ENCODE results near the gene BYSL.
"Not testable (repeated sequence)": the region's sequence is repeated elsewhere in the genome, so short reads cannot be mapped to it uniquely, and the experiment has no call there.

The BYSL gene

DNA sequence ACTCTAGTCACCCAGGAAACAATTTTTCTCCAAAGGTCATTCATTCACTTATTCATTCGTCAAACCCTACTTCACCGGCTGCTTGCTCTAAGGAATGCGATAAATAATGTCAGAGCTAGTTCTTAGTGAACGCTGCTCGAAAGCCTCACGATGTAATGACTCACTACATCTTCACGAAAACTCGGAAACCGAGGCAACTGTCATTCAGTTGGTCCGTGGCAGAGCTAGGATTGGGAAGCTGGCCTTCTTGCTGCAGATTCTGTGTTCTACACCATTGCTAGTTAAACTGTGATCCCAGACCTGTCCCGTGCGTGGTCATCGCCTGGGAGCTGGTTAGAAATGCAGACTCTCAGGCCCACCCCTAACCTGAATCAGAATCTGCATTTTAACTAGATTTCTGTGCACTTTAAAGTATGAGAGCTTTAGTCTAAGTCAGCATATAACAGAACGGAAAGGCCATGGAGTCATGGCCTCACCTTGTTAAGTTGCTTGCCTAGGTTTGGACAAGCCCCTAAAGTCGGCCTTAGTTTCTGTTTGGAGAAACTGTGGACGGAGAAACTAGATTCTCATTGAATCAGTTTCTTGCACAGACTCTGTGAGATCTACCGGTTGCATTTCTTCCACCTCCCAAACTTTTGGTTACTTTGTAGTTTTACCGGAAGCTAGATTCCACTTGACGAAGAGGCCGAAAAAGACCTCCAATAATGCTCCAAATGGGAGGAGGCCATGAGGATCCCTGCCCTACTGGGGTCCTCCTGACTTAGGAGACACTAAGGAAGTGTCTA is 21.0 kb downstream of the BYSL start:
- no peak for DNase-seq (ENCODE audit: low read depth)

DNA sequence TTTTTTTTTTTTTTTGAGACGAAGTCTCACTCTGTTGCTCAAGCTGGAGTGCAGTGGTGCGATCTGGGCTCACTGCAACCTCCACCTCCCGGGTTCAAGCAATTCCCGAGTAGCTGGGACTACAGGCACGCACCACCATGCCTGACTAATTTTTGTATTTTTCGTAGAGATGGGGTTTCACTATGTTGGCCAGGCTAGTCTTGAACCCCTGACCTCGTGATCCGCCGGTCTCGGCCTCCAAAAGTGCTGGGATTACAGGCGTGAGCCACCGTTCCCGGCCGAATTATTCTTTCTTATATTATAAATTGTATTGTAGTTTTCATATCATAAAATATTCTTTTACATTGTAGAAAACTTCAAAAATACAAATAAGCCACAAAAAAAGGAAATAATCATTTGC is 21.6 kb downstream of the BYSL start:
- not testable (repeated sequence) for DNase-seq (ENCODE audit: low read depth)

DNA sequence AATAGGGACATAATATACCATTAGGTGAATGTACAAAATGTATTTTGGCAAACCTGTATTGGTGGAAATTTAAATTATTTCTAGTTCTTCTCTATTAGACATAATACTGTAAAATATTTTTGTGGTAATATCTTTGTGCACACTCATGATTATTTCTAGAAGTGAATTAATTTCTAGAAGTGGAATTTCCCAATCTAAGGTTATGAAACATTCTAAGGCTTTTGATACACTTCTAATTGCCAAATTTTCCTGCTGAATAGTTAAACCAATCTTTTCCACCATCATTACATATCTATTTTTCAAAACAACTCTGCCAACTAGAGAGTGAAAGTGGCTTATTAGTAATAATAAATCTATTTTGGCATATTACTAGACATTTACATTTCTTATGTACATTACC is 22.2 kb downstream of the BYSL start:
- no peak for DNase-seq (ENCODE audit: low read depth)

DNA sequence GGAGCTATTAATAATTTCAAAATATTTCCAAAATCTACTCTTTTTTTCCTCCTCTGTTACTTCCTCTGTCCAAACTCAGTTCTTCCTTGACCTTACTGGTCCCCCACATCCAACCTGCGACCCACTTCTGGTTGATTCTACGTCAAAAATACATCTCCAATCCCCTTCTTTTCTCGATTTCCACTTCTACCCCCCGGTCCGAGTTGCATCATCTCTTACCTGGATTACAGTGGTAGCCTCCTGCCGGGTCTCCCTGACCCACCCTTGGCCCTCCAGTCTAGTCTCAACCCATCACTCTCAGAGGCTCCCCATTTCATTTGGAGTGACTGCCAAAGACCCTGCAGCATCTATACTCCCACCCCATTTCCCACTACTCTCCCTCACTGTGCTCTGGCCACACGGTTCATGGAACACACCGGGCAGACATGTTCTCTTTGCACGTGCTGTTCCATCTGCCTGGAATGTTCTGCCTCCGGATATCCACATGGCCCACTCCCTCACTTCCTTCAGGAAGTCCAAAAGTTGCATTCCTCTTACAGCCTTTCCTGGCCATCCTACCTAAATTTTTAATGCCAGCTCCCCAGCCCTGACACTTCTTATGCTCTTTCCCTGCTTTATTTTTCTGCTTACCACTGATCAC is 26.4 kb downstream of the BYSL start:
- DNase-seq (ENCODE audit: low read depth), result no peak

DNA sequence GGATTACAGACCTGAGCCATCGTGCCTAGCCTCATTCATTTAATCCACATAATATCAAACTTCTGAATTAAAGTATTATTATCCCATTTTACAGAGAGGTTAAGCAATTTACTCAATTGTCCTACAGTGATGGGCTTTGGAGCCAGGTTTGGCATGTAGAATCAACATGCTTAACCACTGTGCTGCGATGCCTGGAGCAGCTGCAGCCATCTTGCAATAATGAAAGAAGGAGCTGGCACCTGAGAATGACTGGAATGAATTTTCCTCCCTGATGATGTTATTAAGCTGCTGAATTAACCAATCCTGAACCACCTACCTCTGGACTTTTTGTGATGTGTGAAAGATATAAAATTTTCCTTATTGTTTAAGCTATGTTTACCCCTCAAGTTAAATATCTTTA is 33.4 kb downstream of the BYSL start:
- no peak for DNase-seq (ENCODE audit: low read depth)

DNA sequence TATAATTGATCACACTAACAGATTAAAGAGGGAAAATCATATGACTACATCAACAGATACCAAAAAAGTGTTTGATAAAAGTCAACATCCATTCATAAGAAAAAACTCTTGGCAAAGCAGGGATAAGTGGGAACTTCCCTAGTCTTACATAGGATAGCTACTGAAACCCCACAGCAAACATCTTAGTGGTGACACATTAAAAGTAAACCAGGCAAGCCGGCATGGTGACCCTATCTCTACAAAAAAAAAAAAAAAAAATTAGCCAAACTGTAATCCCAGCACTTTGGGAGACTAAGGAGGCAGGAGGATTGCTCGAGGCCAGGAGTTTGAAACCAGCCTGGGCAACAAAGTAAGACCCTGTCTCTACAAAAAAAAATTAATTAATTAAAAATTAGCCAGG is 34.1 kb downstream of the BYSL start:
- no peak for DNase-seq (ENCODE audit: low read depth)

DNA sequence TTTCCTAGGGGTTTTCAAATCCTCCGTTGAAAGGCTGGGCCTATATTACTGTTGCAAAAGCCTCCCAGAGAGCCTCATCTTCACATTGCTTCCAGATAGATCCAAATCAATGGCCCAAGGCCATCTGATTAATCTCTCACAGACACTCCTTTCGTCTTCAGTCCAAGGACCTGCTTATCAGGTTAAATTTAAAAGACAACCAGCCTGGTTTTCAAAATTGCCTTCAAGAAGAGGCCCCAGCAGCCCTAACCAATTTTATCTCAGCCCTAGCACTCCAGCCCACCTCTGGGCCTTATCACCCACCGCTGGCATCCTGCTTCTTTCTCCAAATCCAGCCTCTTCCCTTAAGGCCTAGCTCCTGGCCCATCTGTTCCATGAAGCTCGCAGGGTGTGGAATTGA is 35.8 kb downstream of the BYSL start:
- DNase-seq (ENCODE audit: low read depth), result no peak

DNA sequence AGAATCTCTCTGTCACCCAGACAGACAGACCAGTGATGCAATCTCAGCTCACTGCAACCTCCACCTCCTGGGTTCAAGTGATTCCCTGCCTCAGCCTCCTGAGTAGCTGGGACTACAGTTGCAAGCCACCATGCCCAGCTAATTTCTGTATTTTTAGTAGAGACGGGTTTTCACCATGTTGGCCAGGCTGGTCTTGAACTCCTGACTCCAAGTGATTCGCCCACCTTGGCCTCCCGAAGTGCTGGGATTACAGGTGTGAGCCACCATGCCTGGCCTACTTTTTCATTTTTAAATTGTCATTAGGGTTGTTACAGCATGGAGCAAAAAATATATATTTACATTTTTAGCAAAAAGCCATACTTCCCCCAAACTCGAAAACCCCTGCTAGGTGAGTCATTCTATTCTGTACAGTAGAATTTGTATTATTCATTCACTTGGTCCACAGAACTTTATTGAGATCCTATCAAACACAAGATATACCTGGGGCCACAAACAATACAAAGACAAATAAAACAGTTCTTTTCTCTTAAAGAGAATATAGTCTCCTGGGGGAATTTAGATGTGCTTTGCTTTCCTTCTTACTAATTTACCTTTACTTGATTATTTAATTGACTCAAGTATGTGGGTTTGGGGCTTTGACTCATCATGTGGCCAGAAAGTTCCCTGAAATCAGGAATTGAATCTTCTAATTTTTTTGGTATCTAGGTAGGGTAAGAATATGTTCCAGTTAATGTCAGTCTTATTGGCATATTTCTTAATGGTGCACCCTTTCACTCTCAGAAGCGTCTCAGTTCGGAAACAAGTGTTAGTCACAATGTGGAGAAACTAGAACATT is 36.9 kb downstream of the BYSL start:
- no peak for DNase-seq (ENCODE audit: low read depth)

DNA sequence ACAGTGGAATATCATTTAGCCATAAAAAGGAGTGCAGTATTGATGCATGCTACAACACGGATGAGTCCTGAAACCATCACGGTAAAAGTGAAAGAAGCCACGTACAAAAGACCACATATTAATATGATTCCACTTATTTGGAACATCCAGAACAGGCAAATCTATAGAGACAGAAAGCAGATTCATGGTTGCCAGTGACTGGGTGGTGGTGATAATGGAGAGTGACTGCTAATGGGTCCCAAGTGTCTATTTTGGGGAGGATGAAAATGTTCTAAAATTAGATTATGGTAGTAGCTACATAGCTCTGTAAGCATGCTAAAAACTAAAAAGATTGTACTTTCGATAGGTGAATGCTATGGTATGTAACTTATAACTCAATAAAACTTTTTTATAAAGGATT is 38.7 kb downstream of the BYSL start:
- DNase-seq (ENCODE audit: low read depth), result no peak

DNA sequence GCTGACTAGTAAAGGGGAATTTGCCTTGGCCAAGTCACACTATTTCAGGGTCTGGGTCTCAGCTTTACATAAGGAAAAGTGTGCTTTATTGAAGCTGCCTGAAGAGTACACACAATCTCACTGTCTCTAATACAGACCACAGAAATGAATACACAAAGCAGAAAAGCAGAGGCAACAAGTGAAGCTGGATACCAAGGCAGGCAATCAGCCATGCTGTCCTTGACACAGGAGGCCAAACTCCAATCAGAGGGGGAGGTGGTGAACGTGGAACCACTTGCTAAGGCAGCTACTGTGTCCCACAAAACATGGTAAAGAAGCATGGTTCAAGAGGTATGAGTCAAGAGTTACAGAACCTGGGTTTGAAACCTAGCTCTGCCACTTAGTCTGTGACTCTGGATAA is 42.1 kb downstream of the BYSL start:
- no peak for DNase-seq (ENCODE audit: low read depth)

DNA sequence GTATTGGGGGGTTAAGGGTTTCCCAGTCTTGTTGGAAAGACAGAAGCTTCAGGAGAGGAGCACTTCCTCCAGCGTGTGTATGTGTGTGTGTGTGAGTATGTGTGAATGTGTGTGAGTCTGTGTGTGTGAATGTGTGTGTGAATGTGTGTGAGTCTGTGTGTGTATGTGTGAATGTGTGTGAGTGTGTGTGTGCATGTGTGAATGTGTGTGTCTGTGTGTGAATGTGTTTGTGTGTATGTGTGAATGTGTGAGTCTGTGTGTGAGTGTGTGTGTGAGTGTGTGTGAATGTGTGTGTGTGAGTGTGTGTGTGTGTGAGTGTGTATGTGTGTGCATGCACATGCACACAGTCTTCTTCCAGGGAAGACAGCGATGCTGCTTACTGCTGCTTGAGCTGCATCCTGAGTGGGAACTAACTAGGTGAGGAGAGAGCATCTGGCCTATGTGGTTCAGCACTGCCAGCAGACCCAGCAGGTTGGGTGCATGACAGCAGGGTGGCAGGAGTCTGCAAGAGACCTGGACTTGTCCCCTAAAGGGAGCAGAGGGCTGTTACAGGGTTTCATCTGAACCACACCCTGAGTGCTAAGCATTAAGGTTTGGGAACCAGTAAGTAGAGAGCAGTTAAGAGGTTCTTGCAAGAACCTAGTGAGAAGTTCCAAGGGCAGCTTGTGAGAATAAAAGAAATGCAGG is 43.0 kb downstream of the BYSL start:
- no peak for DNase-seq (ENCODE audit: low read depth)

DNA sequence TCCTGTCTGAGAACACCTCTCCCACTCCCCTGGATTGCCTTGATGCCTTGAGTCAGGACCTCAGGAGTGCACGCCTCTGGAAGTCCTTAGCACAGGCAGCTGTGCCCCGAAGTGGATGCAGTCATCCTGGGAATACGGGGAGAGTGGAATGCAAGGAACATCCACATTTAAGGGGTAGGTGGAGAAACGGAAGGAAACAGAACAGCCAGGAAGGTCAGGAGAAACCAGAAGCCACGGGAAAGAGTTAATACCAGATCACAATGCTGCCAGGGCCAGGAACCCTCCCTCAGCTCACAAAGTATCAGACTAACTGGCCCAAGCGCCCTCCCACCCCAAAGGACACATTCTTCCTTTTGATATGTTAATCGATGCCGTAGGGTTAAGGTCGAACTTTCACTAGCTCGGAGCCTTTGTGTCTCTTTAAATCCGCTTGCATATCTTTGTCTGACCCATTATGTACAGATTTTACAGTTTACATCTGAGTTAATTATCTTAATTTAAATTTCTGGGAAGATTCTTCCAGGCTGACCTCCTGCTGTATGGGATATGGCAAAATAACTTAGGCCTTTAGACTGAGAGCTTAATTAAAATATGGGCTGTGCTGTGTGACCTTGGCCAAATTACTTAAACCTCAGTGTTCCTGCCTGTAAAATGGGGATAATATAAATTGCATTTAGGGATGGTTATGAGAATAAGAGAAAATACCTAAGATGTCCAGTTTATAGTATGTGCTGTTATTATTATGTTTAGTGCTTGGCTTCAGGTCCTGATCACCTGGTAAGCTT is 44.3 kb downstream of the BYSL start:
- DNase-seq (ENCODE audit: low read depth), result no peak

DNA sequence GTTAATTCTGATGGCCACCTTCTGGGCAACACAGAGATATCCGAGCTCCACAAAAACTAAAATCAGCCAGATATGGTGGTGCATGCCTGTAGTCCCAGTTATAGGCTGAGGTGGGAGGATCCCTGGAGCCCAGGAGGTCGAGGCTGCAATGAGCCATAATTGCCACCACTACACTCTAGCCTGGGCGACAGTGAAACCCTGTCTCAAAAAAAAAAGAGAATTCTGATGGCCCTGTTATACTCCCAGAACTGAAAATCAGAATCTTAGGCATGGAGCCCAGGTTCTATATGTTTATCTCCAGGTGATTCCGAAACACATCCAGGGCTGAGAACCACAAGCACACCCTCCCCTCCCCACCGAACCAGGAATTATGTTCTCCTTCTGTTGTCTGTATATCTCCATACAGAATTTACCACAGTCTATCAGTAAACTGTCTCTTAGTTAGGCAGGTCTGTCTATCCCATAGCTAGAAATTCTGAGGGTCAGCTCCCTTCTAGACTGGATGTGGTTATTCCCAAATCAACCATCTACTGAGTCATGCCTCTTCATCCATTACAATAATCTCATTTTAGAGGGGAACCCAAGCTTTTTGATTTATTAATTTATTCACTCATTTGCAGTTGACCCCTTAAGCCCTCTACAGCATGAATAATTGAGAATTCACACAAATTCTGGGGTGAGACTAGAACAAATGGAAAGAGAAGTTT is 45.1 kb downstream of the BYSL start:
- no peak for DNase-seq (ENCODE audit: low read depth)

DNA sequence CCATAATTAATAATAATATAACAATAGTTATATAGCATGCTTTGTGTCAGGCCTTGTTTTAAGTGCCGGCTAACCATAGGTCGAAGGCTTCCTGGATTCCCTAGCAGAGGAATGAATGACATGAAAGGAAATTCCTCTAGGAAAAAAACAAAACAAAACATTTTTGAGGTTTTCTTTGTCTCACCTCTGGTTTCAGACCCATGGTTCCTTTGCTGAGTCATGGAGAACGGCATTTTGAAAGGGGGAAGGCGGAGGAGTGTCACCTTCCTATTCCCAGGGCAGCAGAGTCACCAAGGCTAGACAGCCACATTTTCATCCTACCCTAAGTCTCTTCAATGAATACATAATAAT is 45.6 kb downstream of the BYSL start:
- no peak for DNase-seq (ENCODE audit: low read depth)

DNA sequence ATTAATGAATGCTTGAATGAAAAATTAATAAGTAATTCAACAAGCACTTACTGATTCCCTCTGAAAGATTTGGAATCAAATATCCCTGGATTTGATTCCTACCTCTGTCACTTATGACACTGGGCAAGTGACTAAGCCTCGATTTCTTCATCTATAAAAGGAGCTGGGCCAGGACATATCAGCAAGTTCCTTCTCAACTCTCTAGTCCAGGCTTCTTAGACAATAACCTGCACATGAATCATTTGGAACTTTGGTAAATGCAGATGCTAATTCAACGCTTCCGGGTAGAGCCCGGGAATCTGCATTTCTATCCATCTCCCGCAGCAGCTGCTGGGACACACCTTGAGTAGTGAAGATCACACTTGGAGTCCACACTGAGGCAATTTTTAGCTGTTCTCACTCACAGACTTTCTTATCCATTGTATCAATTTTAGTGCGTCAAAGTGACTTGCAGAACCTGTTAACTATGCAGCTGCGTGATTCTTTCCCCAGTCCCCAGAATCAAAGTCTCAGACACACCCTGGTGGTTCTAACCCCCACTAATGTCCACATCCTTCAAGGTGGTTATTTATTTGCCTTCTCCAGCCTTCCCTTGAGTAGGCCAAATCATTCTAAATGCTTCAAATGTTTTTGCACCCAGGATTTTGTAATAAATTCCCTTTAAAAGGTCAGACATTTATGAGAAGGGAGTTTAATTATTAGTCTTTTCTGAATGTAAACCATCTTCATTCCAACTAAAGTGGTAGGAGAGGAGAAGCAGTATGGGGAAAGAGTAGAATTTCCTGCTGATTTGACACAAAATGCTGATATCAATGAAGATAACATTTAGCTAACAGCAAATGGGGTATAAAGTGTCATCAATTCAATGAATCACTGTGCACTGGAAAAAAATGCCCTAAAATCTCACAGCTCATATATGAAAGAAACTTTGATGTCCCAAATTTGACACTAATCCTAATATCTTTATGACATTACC is 46.3 kb downstream of the BYSL start:
- DNase-seq (ENCODE audit: low read depth), result no peak

DNA sequence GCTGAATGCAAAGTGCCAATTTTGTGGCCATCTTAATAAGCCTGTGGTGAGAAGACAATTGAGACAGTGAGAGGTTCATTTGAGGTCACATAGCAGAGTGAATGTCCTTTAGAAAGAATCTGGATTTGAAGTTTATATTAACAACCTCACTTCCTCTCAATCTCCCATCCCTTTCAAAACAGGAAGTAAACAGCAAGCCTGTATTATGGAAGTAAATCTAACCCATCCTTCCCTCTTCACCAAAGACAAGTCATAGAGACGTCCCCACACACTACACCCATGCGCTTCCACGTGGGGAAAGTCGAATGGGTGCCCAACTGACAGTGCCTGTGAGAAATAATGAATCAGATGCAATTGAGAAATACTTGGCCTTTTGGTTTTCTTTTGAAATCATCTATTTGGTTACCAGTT is 49.1 kb downstream of the BYSL start:
- DNase-seq (ENCODE audit: low read depth), result peak; percentile 26

DNA sequence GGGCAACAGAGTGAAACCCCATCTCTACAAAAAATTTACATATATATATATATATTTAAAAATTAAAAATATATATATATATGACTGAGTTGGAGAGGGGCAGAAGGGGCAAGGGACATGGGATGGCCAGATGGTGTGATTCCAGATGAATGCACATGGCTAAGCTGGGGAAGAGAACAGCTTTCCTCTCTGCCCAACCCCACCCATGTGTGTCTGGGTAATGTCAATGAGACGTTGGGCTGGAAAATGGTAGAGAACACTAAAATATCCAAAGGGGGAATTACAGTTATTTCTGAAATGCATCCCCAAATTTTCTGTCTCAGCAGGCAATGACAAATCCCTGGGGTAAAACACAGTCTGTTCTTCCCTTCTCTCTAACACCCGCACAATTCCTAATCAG is 51.5 kb downstream of the BYSL start:
- no peak for DNase-seq (ENCODE audit: low read depth)

DNA sequence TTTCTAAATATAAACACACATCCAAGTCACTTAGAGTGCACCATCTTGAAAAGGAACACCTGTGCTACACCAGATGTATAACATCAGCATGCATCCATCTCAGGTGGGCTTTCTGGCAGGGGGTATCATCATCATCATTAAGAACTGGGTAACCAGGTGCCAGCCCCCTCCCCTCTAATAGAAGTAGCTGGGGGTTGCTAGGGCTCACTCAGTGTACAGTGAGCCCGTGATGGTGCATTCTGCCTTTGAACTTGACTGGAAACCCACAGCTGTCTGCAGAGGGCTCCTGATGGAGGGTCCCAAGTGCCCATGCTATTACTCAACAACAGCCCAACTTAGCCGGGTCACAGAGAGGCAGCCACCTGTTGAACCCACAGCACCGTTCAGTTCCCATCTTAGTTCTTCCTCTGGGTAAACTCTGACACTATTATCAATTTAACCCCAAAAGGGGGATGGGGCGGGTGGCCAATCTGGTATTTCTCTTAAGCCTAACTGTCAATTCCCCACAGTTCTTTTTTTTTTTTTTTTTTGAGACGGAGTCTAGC is 53.1 kb downstream of the BYSL start:
- DNase-seq (ENCODE audit: low read depth), result no peak

DNA sequence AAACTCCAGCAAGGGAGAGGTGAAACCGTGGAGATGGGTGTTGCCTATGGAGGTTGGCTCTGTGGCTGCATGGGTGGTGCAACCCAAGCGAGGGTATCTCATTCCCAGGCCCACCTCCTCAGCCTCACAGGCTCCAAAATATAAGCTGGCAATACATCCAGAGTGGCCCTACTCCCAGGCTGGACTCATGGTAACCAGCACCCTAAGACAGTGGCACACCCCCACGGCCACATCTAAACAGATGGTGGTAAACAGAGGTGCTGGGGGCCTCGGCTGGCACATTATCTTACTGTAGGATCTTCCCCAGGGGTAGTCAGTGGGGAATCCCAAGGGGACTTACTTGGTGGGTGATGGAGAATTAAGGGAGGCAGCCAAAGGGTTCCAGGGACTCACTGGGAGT is 54.0 kb downstream of the BYSL start:
- DNase-seq (ENCODE audit: low read depth), result no peak
